ENCODE data around the gene ATP8A1.
"Not testable (repeated sequence)": the region's sequence is repeated elsewhere in the genome, so short reads cannot be mapped to it uniquely, and the experiment has no call there.

The ATP8A1 gene

GRCh38 chr4:42484630-42485029, 172.3 kb downstream of the ATP8A1 start:
- H3K4me3 ChIP-seq (ENCODE audit: low read depth, low read length), result no peak overlapping the region
- no peak for DNase-seq (ENCODE audit: low read depth)

GRCh38 chr4:42483426-42484379, 173.2 kb downstream of the ATP8A1 start:
- H3K4me3 ChIP-seq (ENCODE audit: low read depth, low read length), result no peak overlapping the region
- peak; percentile 10 for DNase-seq (ENCODE audit: low read depth)

- DNase-seq (ENCODE audit: low read depth), result no peak
These were observed 174.2 kb downstream of the ATP8A1 start for GRCh38 chr4:42482516-42483327.

GRCh38 chr4:42480717-42481116, 176.2 kb downstream of the ATP8A1 start:
- no peak overlapping the region for H3K4me3 ChIP-seq (ENCODE audit: low read depth, low read length)
- no peak for DNase-seq (ENCODE audit: low read depth)

More at GRCh38 chr4:42482516-42483327, 174.2 kb downstream of the ATP8A1 start:
- no peak overlapping the region for H3K4me3 ChIP-seq (ENCODE audit: low read depth, low read length)

- no peak overlapping the region for H3K4me3 ChIP-seq (ENCODE audit: low read depth, low read length)
- no peak for DNase-seq (ENCODE audit: low read depth)
These were observed 176.6 kb downstream of the ATP8A1 start for GRCh38 chr4:42480281-42480680.

- no peak overlapping the region for H3K4me3 ChIP-seq (ENCODE audit: low read depth, low read length)
- no peak for DNase-seq (ENCODE audit: low read depth)
These were observed 178.0 kb downstream of the ATP8A1 start for GRCh38 chr4:42478946-42479345.

GRCh38 chr4:42478509-42478908, 178.4 kb downstream of the ATP8A1 start:
- no peak overlapping the region for H3K4me3 ChIP-seq (ENCODE audit: low read depth, low read length)
- DNase-seq (ENCODE audit: low read depth), result no peak

- DNase-seq (ENCODE audit: low read depth), result no peak
- H3K4me3 ChIP-seq (ENCODE audit: low read depth, low read length), result no peak overlapping the region
These were observed 182.5 kb downstream of the ATP8A1 start for GRCh38 chr4:42474406-42474805.

- DNase-seq (ENCODE audit: low read depth), result no peak
These were observed 183.7 kb downstream of the ATP8A1 start for GRCh38 chr4:42473071-42473684.

GRCh38 chr4:42471896-42472295, 185.0 kb downstream of the ATP8A1 start:
- H3K4me3 ChIP-seq (ENCODE audit: low read depth, low read length), result no peak overlapping the region
- DNase-seq (ENCODE audit: low read depth), result no peak

More at GRCh38 chr4:42473071-42473684, 183.7 kb downstream of the ATP8A1 start:
- H3K4me3 ChIP-seq (ENCODE audit: low read depth, low read length), result no peak overlapping the region

- DNase-seq (ENCODE audit: low read depth), result no peak
- no peak overlapping the region for H3K4me3 ChIP-seq (ENCODE audit: low read depth, low read length)
These were observed 186.9 kb downstream of the ATP8A1 start for GRCh38 chr4:42470023-42470422.

- DNase-seq (ENCODE audit: low read depth); H3K4me3 ChIP-seq (ENCODE audit: low read depth, low read length): not testable (repeated sequence)
These were observed 189.1 kb downstream of the ATP8A1 start for GRCh38 chr4:42467777-42468176.

GRCh38 chr4:42466273-42466844, 190.5 kb downstream of the ATP8A1 start:
- no peak for DNase-seq (ENCODE audit: low read depth)
- no peak overlapping the region for H3K4me3 ChIP-seq (ENCODE audit: low read depth, low read length)

- DNase-seq (ENCODE audit: low read depth), result no peak
- no peak overlapping the region for H3K4me3 ChIP-seq (ENCODE audit: low read depth, low read length)
These were observed 192.3 kb downstream of the ATP8A1 start for GRCh38 chr4:42464550-42465094.

GRCh38 chr4:42461216-42461615, 195.7 kb downstream of the ATP8A1 start:
- not testable (repeated sequence) for H3K4me3 ChIP-seq (ENCODE audit: low read depth, low read length); DNase-seq (ENCODE audit: low read depth)

- no peak overlapping the region for H3K4me3 ChIP-seq (ENCODE audit: low read depth, low read length)
- no peak for DNase-seq (ENCODE audit: low read depth)
These were observed 196.9 kb downstream of the ATP8A1 start for GRCh38 chr4:42460043-42460442.

GRCh38 chr4:42458657-42459056, 198.2 kb downstream of the ATP8A1 start:
- no peak overlapping the region for H3K4me3 ChIP-seq (ENCODE audit: low read depth, low read length)
- no peak for DNase-seq (ENCODE audit: low read depth)

GRCh38 chr4:42454755-42455420, 202.0 kb downstream of the ATP8A1 start:
- DNase-seq (ENCODE audit: low read depth), result no peak
- no peak overlapping the region for H3K4me3 ChIP-seq (ENCODE audit: low read depth, low read length)

- H3K4me3 ChIP-seq (ENCODE audit: low read depth, low read length), result no peak overlapping the region
- no peak for DNase-seq (ENCODE audit: low read depth)
These were observed 203.3 kb downstream of the ATP8A1 start for GRCh38 chr4:42453612-42454011.

Measured in skeletal muscle cell (primary cell).